Osteocyte (in vitro differentiated cells): ENCODE results near the gene IFI44. TPM values are rescaled to one million over a fixed set of nuclear protein-coding genes. Genes with fewer than 3 reads are reported as not detected.

Experiments used
- DNase-seq: peaks from one replicate; pipeline ENCODE4 v3.0.0; 2021; ENCODE audit warnings: mixed read lengths; ENCODE audit not compliant: unreplicated experiment; ENCODE audit errors: extremely low spot score
- H3K27ac Mint-ChIP-seq: one replicate; pipeline ENCODE4 v1.8.0; 2021; ENCODE audit warnings: mild to moderate bottlenecking, mixed read lengths; ENCODE audit not compliant: unreplicated experiment
- H3K27me3 Mint-ChIP-seq: one replicate; pipeline ENCODE4 v1.8.0; 2021; ENCODE audit warnings: mixed read lengths; ENCODE audit not compliant: unreplicated experiment
- H3K36me3 Mint-ChIP-seq: one replicate; pipeline ENCODE4 v1.8.0; 2021; ENCODE audit warnings: mixed read lengths; ENCODE audit not compliant: unreplicated experiment
- H3K4me1 Mint-ChIP-seq: one replicate; pipeline ENCODE4 v1.8.0; 2021; ENCODE audit warnings: mixed read lengths; ENCODE audit not compliant: unreplicated experiment
- H3K4me3 Mint-ChIP-seq: one replicate; pipeline ENCODE4 v1.8.0; 2021; ENCODE audit warnings: mild to moderate bottlenecking, moderate library complexity, mixed read lengths; ENCODE audit not compliant: unreplicated experiment
- H3K9me3 Mint-ChIP-seq: one replicate; pipeline ENCODE4 v1.8.0; 2021; ENCODE audit warnings: mixed read lengths; ENCODE audit not compliant: unreplicated experiment
- CTCF ChIP-seq: fragments of 200-600 bp; sonication (generic); IDR thresholded peaks from 2 replicates; pipeline ENCODE4 v1.5.0; 2021; ENCODE audit warnings: antibody characterized with exemption, mild to moderate bottlenecking, moderate library complexity
- total RNA-seq: library from RNA; stranded (reverse); gene quantifications from 2 replicates; pipeline ENCODE4 v1.2.1, GENCODE V29; 2021

IFI44 gene
- total RNA-seq, 1 donor from 2014 or later, result 19.7 TPM

GRCh38 chr1:78619803-78620579 lies 29.6 kb upstream of the IFI44 start, which contains the start of gene IFI44L:
Gene IFI44L, plus strand, starts transcription at chr1:78620448. Its CDS starts 7,468 bp downstream, at chr1:78627916.
- TF ChIP-seq CTCF, result no peak
- Mint-ChIP-seq H3K36me3 (peaks cover 9% of the 10 kb centered on the region), H3K27ac (peak within 1 kb of the TSS; percentile 70), H3K9me3 (peaks cover 6% of the 10 kb centered on the region), H3K4me3 (peak within 1 kb of the TSS; percentile 67), H3K27me3 (peaks cover 2% of the 10 kb centered on the region), H3K4me1 (peaks cover 35% of the 10 kb centered on the region)
- no peak for DNase-seq

GRCh38 chr1:78620666-78621065 lies 29.0 kb upstream of the IFI44 start:
- peaks cover 6% of the 10 kb centered on the region for H3K9me3 Mint-ChIP-seq
- H3K36me3 Mint-ChIP-seq, result peaks cover 9% of the 10 kb centered on the region
- no peak for DNase-seq
- no peak for TF ChIP-seq CTCF
- peaks cover under 1% of the 10 kb centered on the region for H3K27me3 Mint-ChIP-seq
- H3K27ac Mint-ChIP-seq, result peak overlapping the region; percentile 70
- peak overlapping the region; percentile 67 for H3K4me3 Mint-ChIP-seq
- H3K4me1 Mint-ChIP-seq, result peaks cover 35% of the 10 kb centered on the region

DNA sequence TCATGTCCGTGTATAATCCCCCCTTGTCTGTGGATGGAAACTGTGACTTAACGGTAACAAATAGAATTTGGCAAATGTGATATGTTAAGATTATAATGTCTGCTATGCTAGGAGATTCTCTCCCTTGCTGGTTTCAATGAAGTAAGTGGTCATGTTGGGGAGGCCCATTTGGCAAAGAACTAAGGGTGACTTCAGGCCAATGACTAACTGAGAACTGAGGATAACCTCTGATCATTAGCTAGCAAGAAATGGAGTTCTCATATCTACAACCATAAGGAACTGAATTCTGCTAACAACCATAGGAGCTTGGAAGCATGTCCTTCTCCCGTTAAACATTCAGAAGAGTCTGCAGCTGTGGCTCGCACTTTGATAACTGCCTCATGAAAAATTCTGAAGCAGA lies 27.1 kb upstream of the IFI44 start:
- TF ChIP-seq CTCF, result no peak
- peaks cover 6% of the 10 kb centered on the region for H3K9me3 Mint-ChIP-seq
- H3K4me3 Mint-ChIP-seq, result no peak overlapping the region
- peaks cover 33% of the 10 kb centered on the region for H3K4me1 Mint-ChIP-seq
- peaks cover 9% of the 10 kb centered on the region for H3K36me3 Mint-ChIP-seq
- no peak overlapping the region for H3K27ac Mint-ChIP-seq
- DNase-seq, result no peak
- no peaks in the 10 kb centered on the region for H3K27me3 Mint-ChIP-seq

DNA sequence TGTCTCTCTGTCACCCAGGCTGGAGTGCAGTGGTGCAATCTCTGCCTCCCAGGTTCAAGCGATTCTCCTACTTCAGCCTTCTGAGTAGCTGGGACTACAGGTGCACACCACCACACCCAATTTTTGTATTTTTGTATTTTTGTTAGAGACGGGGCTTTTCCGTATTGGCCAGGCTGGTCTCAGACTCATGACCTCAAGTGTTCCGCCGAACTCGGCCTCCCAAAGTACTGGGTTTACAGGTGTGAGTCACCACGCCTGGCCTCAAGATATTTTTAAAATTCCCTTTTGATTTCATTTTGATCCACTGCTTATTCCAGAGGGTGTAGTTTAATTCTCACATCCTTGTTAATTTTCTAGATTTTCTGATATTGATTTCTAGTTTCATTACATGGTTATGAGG lies 25.6 kb upstream of the IFI44 start:
- no peak overlapping the region for H3K4me3 Mint-ChIP-seq
- no peak for DNase-seq
- TF ChIP-seq CTCF, result no peak
- H3K27me3 Mint-ChIP-seq, result no peaks in the 10 kb centered on the region
- H3K9me3 Mint-ChIP-seq, result peaks cover 6% of the 10 kb centered on the region
- H3K36me3 Mint-ChIP-seq, result peaks cover 12% of the 10 kb centered on the region
- H3K27ac Mint-ChIP-seq, result no peak overlapping the region
- peaks cover 25% of the 10 kb centered on the region for H3K4me1 Mint-ChIP-seq

GRCh38 chr1:78627321-78627720 lies 22.3 kb upstream of the IFI44 start:
- Mint-ChIP-seq H3K36me3 (peaks cover 12% of the 10 kb centered on the region), H3K4me3 (no peak overlapping the region), H3K27ac (no peak overlapping the region), H3K9me3 (peaks cover 6% of the 10 kb centered on the region), H3K4me1 (peaks cover 1% of the 10 kb centered on the region), H3K27me3 (no peaks in the 10 kb centered on the region)
- no peak for DNase-seq
- TF ChIP-seq CTCF, result no peak
